Uterus (tissue), 2 donors: Measurements from ENCODE around the gene ZBTB42.

Experiments used
- CTCF ChIP-seq, 4 experiments: fragments of 200-600 bp in 2 of 4; fragments of 450-650 bp in 2 of 4; sonication (generic) in 2 of 4; IDR thresholded peaks; one replicate each; pipeline ENCODE4 v1.5.1; 2016 to 2019; ENCODE audit warnings: antibody characterized with exemption in 4 of 4, mild to moderate bottlenecking in 2 of 4, moderate library complexity in 1 of 4
- POLR2A ChIP-seq, 2 donors: fragments of 450-650 bp; IDR thresholded peaks; one replicate each; pipeline ENCODE4 v1.6.1; 2016; ENCODE audit warnings: antibody characterized with exemption in 2 of 2, mild to moderate bottlenecking in 1 of 2, moderate library complexity in 1 of 2

- TF ChIP-seq POLR2A (IDR thresholded peaks at IDR 0.05) (no peak), CTCF (IDR thresholded peaks at IDR 0.05) (no peak)
Observed at GRCh38 chr14:104810316-104810715, 9.4 kb downstream of the ZBTB42 start.
